Chondrocyte (in vitro differentiated cells): ENCODE measurements around the gene RNF128. TPM values are rescaled to one million over a fixed set of nuclear protein-coding genes. Genes with fewer than 3 reads are reported as not detected.

Source experiments
- DNase-seq: peaks from one replicate; pipeline ENCODE4 v3.0.0; 2021; ENCODE audit warnings: mixed read lengths, low spot score
- H3K27ac Mint-ChIP-seq: one replicate; pipeline ENCODE4 v1.8.0; 2021; ENCODE audit warnings: mild to moderate bottlenecking, moderate library complexity, mixed read lengths; ENCODE audit not compliant: unreplicated experiment
- H3K27me3 Mint-ChIP-seq: 2 replicates; pipeline ENCODE4 v1.8.0; 2021; ENCODE audit warnings: low read depth, mixed read lengths
- H3K36me3 Mint-ChIP-seq: 2 replicates; pipeline ENCODE4 v1.8.0; 2021; ENCODE audit warnings: low read depth, mixed read lengths
- H3K4me1 Mint-ChIP-seq: 2 replicates; pipeline ENCODE4 v1.8.0; 2021; ENCODE audit warnings: low read depth, mild to moderate bottlenecking, mixed read lengths
- H3K4me3 Mint-ChIP-seq: one replicate; pipeline ENCODE4 v1.8.0; 2021; ENCODE audit warnings: mild to moderate bottlenecking, moderate library complexity, mixed read lengths; ENCODE audit not compliant: unreplicated experiment
- H3K9me3 Mint-ChIP-seq: 2 replicates; pipeline ENCODE4 v1.8.0; 2021; ENCODE audit warnings: low read depth, mixed read lengths
- CTCF ChIP-seq: fragments of 200-600 bp; sonication (generic); IDR thresholded peaks from 2 replicates; pipeline ENCODE4 v1.5.0; 2021; ENCODE audit warnings: antibody characterized with exemption, mild to moderate bottlenecking, moderate library complexity
- total RNA-seq: library from RNA; stranded (reverse); gene quantifications from 3 replicates; pipeline ENCODE4 v1.2.1, GENCODE V29; 2021

RNF128 gene
- total RNA-seq, 1 donor from 2014 or later, result not detected

- no peak for TF ChIP-seq CTCF
- no peak overlapping the region for H3K4me3 Mint-ChIP-seq
- no peaks in the 10 kb centered on the region for H3K4me1 Mint-ChIP-seq
- H3K36me3 Mint-ChIP-seq, result no peaks in the 10 kb centered on the region
- no peak overlapping the region for H3K27ac Mint-ChIP-seq
- no peaks in the 10 kb centered on the region for H3K27me3 Mint-ChIP-seq
- DNase-seq, result no peak
- H3K9me3 Mint-ChIP-seq, result peaks cover 8% of the 10 kb centered on the region
These were observed 48.5 kb downstream of the RNF128 start for GRCh38 chrX:106774981-106775380.

- Mint-ChIP-seq H3K4me1 (no peaks in the 10 kb centered on the region), H3K36me3 (no peaks in the 10 kb centered on the region), H3K27ac (no peak overlapping the region), H3K27me3 (peaks cover 13% of the 10 kb centered on the region), H3K4me3 (no peak overlapping the region), H3K9me3 (no peaks in the 10 kb centered on the region)
- TF ChIP-seq CTCF, result no peak
- no peak for DNase-seq
These were observed 53.8 kb downstream of the RNF128 start for GRCh38 chrX:106780264-106780663.

GRCh38 chrX:106780664-106781377, 54.3 kb downstream of the RNF128 start:
- Mint-ChIP-seq H3K4me3 (no peak overlapping the region), H3K9me3 (no peaks in the 10 kb centered on the region), H3K27me3 (peaks cover 13% of the 10 kb centered on the region), H3K27ac (no peak overlapping the region), H3K36me3 (no peaks in the 10 kb centered on the region), H3K4me1 (no peaks in the 10 kb centered on the region)
- no peak for DNase-seq
- TF ChIP-seq CTCF, result no peak

GRCh38 chrX:106783716-106784115, 57.2 kb downstream of the RNF128 start:
- no peak for DNase-seq
- no peaks in the 10 kb centered on the region for H3K4me1 Mint-ChIP-seq
- H3K36me3 Mint-ChIP-seq, result no peaks in the 10 kb centered on the region
- H3K4me3 Mint-ChIP-seq, result no peak overlapping the region
- H3K9me3 Mint-ChIP-seq, result no peaks in the 10 kb centered on the region
- TF ChIP-seq CTCF, result no peak
- H3K27me3 Mint-ChIP-seq, result peaks cover 21% of the 10 kb centered on the region
- no peak overlapping the region for H3K27ac Mint-ChIP-seq

- DNase-seq, result no peak
These were observed 65.0 kb downstream of the RNF128 start for GRCh38 chrX:106791495-106791894.

More at GRCh38 chrX:106791495-106791894, 65.0 kb downstream of the RNF128 start:
- Mint-ChIP-seq H3K4me3 (no peak overlapping the region), H3K36me3 (no peaks in the 10 kb centered on the region), H3K27ac (no peak overlapping the region), H3K9me3 (no peaks in the 10 kb centered on the region), H3K27me3 (peaks cover 11% of the 10 kb centered on the region), H3K4me1 (no peaks in the 10 kb centered on the region)
- peak; percentile 80 for TF ChIP-seq CTCF
